Measurements from ENCODE around the gene SFT2D2.

SFT2D2 gene

DNA sequence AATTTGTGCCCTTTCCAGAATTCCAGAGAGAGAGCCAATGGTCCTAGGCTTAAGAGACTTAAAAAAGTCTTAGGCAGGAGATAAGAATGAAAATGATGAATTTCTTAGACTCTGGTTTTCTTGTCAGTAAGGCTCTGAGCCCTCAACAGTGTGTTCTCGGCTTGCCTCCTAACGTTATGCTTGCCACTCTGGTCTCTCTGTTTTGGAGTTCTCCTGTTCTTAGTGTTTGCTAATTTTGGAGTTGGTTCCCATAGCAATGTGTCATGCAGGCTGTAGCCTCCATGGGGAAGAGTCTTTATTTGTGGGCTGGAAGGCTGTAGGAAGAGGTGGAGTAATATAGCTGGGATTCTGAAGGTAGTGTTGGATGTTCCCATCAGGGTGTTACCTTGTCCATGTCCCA lies 74.8 kb downstream of the SFT2D2 start:
- TF ChIP-seq, protein P1, sequence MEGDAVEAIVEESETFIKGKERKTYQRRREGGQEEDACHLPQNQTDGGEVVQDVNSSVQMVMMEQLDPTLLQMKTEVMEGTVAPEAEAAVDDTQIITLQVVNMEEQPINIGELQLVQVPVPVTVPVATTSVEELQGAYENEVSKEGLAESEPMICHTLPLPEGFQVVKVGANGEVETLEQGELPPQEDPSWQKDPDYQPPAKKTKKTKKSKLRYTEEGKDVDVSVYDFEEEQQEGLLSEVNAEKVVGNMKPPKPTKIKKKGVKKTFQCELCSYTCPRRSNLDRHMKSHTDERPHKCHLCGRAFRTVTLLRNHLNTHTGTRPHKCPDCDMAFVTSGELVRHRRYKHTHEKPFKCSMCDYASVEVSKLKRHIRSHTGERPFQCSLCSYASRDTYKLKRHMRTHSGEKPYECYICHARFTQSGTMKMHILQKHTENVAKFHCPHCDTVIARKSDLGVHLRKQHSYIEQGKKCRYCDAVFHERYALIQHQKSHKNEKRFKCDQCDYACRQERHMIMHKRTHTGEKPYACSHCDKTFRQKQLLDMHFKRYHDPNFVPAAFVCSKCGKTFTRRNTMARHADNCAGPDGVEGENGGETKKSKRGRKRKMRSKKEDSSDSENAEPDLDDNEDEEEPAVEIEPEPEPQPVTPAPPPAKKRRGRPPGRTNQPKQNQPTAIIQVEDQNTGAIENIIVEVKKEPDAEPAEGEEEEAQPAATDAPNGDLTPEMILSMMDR (IDR thresholded peaks at IDR 0.05; ENCODE audit: control insufficient read depth, extremely low read depth, insufficient read depth) = no peak
- no peak for DNase-seq (ENCODE audit: low read depth)
- H3K4me3 ChIP-seq (ENCODE audit: low read depth, low read length) = no peak overlapping the region

DNA sequence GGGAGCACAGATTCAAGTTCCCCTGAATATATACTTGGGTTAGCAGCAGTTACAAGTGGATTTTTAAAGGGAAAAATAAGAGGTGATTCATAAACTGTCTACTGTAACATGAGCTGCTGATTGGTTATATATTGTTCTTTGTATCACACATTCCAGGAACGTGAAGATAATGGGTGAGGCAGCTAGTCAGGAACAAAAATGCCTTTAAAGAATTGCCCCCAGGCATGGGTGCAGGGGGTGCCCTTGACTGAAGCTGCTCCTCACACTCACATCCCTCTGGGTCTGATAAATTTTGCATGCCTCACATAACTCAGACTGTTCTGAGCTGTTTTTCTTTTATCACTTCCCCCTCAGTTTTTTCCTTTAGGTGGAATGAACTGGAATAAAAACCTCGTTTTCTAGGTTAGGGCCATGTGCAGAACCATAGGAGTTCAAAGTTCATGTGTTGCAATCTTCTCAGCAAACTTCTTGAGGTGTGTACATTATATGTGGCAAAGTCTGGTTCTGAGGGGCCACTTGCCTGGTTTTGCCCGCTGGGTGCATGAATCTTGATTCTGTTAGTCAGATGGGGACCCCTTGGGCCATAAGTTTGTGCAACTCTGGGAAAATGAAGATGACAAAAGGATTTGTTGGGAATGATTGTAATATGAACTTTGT lies 76.0 kb downstream of the SFT2D2 start:
- no peak for DNase-seq (ENCODE audit: low read depth)
- no peak overlapping the region for H3K4me3 ChIP-seq (ENCODE audit: low read depth, low read length)
- TF ChIP-seq, protein P1 (IDR thresholded peaks at IDR 0.05; ENCODE audit: control insufficient read depth, extremely low read depth, insufficient read depth) = no peak
